Brain microvascular endothelial cell (primary cell): Measurements from ENCODE around the gene FBXL17.

ENCODE experiments used
- DNase-seq: peaks from one replicate; pipeline ENCODE4 v3.0.0-alpha.2; 2020
- H3K27ac ChIP-seq: fragments of 250-450 bp; sonication (Bioruptor Pico); 2 replicates; pipeline ENCODE4 v1.5.1; 2020; ENCODE audit warnings: mild to moderate bottlenecking, moderate library complexity
- H3K27me3 ChIP-seq: fragments of 250-450 bp; sonication (Bioruptor Pico); replicated peaks from 2 replicates; pipeline ENCODE4 v1.5.1; 2020; ENCODE audit warnings: mild to moderate bottlenecking
- H3K36me3 ChIP-seq: fragments of 250-450 bp; sonication (Bioruptor Pico); replicated peaks from 2 replicates; pipeline ENCODE4 v1.5.1; 2020; ENCODE audit warnings: mild to moderate bottlenecking
- H3K4me3 ChIP-seq: 2 replicates; pipeline ENCODE4 v1.5.1; 2011; ENCODE audit warnings: low read depth, mild to moderate bottlenecking, control low read depth, low read length, moderate library complexity
- in situ Hi-C: cut with HindIII; loops from 2 replicates; pipeline ENCODE4 v1.10.0; 2017; ENCODE audit warnings: low sequenced_read_pairs, low pct_ligation_motif_present
- TF ChIP-seq, protein P1 (sequence below): IDR thresholded peaks from 2 replicates; pipeline ENCODE4 v1.5.1; 2011; ENCODE audit warnings: low read depth, mild to moderate bottlenecking, moderate library complexity, low read length, control low read depth, inconsistent platforms; ENCODE audit errors: missing control alignments

FBXL17 gene

DNA sequence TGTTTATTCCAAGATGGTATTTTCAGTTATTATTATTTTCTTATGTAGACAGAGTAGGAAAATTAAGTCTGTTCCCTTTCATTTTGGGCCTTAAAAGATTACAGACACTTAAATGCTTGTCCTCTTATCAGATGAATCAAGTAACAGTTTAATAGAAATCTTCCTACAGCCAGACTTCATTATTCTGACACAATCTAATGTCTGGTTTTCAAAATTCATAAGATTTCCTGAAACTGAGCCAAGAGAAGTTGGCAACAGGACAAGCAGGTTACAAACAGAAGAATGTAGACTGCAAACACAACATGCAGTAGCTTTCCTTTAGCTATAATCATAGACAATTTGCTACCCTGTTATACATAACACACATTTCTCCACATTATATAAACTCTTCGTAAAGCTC lies 130.5 kb downstream of the FBXL17 start:
- Histone ChIP-seq H3K27ac (no peak overlapping the region), H3K36me3 (no peaks in the 10 kb centered on the region), H3K4me3 (no peak overlapping the region), H3K27me3 (no peaks in the 10 kb centered on the region)
- peak; percentile 35 for DNase-seq
- in situ Hi-C loops, result no loop called here
- TF ChIP-seq, protein P1, sequence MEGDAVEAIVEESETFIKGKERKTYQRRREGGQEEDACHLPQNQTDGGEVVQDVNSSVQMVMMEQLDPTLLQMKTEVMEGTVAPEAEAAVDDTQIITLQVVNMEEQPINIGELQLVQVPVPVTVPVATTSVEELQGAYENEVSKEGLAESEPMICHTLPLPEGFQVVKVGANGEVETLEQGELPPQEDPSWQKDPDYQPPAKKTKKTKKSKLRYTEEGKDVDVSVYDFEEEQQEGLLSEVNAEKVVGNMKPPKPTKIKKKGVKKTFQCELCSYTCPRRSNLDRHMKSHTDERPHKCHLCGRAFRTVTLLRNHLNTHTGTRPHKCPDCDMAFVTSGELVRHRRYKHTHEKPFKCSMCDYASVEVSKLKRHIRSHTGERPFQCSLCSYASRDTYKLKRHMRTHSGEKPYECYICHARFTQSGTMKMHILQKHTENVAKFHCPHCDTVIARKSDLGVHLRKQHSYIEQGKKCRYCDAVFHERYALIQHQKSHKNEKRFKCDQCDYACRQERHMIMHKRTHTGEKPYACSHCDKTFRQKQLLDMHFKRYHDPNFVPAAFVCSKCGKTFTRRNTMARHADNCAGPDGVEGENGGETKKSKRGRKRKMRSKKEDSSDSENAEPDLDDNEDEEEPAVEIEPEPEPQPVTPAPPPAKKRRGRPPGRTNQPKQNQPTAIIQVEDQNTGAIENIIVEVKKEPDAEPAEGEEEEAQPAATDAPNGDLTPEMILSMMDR, result no peak

DNA sequence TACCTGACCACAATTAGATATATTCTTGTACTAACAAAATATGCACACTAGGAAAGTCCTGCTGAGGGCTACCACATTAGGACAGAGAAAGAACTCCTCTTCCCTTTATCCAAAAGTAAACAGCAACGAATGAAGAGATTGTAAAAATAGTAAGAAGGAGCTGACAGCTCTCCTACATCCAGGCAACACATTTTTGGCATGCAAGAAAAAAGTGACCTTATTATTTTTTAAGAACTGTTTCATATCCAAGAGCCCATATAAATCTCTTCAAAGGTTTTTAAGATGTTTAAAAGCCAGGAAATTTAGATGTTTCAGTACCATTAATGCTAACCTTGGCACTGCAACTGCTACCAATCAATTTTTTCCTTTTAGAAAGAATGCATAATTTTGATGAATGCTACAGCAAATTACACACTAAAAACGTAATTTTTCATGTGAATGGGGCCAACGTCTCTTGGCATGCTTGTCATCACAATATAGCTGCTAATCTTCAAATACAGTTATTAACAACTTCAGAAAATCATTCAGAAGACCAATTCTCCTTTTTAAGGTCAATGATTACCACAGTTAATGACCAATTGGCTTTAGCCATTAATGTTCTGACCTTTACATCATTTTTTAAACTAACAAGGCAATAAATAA lies 132.0 kb downstream of the FBXL17 start:
- TF ChIP-seq, protein P1, result no peak
- in situ Hi-C loops, result no loop called here
- Histone ChIP-seq H3K27ac (no peak overlapping the region), H3K27me3 (no peaks in the 10 kb centered on the region), H3K36me3 (no peaks in the 10 kb centered on the region), H3K4me3 (no peak overlapping the region)
- no peak for DNase-seq

DNA sequence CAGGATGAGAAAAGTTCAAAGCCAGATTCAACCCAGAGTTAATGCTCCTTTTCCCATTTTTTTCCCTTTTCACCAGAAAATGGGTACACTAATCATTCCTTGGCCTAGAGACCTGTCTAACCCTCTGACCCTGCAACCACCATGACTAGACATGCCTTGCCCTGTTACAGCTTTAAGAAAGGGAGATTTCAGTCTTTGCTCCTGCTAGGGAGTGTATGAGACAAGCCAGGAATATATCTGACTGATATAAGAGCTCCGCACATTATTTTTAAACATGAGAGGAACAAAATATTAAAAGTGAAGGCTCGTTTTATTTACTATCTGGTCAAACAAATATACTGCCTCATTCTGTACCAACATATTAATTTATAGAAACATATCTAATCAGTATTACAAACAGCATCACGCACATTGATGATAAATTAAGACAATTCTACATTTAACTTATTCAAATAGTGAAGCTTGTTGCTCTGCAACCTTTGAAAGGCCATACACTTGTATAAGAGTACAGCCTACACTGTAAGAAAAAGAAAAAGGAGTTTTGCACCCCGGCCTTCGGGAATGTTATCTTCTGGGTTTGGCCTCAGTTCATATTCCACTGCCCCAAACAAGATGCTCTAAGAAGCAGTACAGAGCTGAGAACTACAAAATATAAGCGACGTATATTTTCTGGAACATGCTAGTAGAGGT lies 132.7 kb downstream of the FBXL17 start:
- in situ Hi-C loops, result no loop called here
- Histone ChIP-seq H3K4me3 (no peak overlapping the region), H3K27ac (no peak overlapping the region), H3K36me3 (no peaks in the 10 kb centered on the region), H3K27me3 (no peaks in the 10 kb centered on the region)
- no peak for DNase-seq
- TF ChIP-seq, protein P1, result no peak

DNA sequence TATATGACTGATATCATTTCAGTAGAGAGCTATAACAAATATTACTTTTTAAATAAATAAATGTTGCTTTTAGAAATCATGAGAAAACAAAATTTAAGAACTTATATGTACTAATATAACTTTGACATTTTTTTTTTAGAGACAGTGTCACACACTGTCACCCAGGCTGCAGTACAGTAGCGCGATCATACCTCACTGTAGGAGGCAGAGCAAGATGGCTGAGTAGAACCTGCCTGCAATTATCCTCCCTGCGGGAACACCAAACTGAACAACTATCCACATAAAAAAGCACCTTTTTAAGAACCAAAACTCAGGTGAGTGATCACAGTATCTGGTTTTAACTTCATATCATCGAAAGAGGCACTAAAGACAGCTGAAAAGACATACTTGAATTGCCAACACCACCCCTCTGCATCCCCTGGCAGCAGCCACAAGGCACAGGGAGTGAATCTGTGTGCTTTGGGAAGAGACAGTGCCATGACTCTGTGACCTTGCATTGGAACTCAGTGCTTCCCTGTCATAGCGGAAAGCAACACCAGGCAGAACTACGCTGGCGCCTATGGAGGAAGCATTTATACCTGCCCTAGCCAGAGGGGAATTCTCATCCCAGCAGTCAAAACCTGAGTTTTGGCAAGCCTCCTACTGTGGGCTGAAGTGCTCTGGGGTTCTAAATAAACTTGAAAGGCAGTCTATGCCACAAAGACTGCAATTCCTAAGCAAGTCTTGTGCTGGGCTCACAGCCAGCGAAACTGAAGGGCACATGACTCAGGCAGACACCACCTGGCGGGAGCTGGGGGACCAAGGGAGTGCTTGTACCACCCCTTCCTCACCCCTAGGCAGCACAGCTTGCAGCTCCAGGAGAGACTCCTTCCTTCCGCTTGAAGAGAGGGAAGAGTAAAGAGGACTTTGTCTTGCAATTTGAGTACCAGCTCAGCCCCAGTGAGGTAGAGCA lies 142.7 kb downstream of the FBXL17 start:
- DNase-seq, result no peak
- no peak overlapping the region for H3K4me3 ChIP-seq
- no peaks in the 10 kb centered on the region for H3K36me3 ChIP-seq
- H3K27me3 ChIP-seq, result no peaks in the 10 kb centered on the region
- TF ChIP-seq, protein P1, result no peak
- in situ Hi-C loops, result no loop called here
- no peak overlapping the region for H3K27ac ChIP-seq

DNA sequence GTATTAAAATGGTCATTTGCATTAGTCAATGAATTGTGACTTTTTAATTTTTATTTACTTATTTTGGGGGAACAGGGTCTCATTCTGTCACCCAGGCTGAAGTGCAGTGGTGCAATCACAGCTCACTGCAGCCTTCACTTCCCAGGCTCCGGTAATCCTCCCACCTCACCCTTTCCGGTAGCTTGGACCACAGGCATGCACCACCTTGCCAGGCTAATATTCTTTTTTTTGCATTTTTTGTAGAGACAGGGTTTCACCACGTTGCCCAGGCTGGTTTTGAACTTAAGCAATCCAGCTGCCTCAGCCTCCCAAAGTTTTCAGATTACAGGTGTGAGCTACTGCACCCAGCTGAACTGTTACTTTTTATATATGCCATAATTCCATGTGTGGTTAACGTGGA lies 143.4 kb downstream of the FBXL17 start:
- H3K4me3 ChIP-seq, result no peak overlapping the region
- no peak overlapping the region for H3K27ac ChIP-seq
- DNase-seq, result no peak
- H3K27me3 ChIP-seq, result no peaks in the 10 kb centered on the region
- in situ Hi-C loops, result no loop called here
- TF ChIP-seq, protein P1, result no peak
- no peaks in the 10 kb centered on the region for H3K36me3 ChIP-seq
